GM23338 (cell line): Measurements from ENCODE around the gene AGO4. TPM values are rescaled to one million over a fixed set of nuclear protein-coding genes. Genes with fewer than 3 reads are reported as not detected.

Experiments
- ATAC-seq: fragments of 200-7000 bp; cut with Tn5 transposase; 3 replicates; pipeline ENCODE4 v1.9.1; 2020
- DNase-seq: peaks from one replicate; pipeline ENCODE4 v3.0.0-alpha.2; 2015; ENCODE audit warnings: low spot score
- H2AFZ ChIP-seq: fragments of 200-600 bp; sonication (generic); 2 replicates; pipeline ENCODE4 v1.8.0; 2016; ENCODE audit warnings: antibody characterized with exemption, mild to moderate bottlenecking, moderate library complexity
- H3F3A ChIP-seq: fragments of 200-600 bp; sonication (generic); replicated peaks from 2 replicates; pipeline ENCODE4 v1.8.0; 2017; ENCODE audit warnings: antibody characterized with exemption, mixed run types, low read depth
- H3K27ac ChIP-seq: fragments of 200-600 bp; sonication (generic); 2 replicates; pipeline ENCODE4 v1.6.1; 2016; ENCODE audit warnings: low read depth
- H3K27me3 ChIP-seq: fragments of 200-600 bp; sonication (generic); 2 replicates; pipeline ENCODE4 v1.8.0; 2016; ENCODE audit warnings: mild to moderate bottlenecking, mixed run types, moderate library complexity; ENCODE audit not compliant: insufficient read depth
- H3K36me3 ChIP-seq: fragments of 200-600 bp; sonication (generic); 2 replicates; pipeline ENCODE4 v1.8.0; 2016; ENCODE audit warnings: mild to moderate bottlenecking; ENCODE audit not compliant: insufficient read depth
- H3K4me1 ChIP-seq: fragments of 200-600 bp; sonication (generic); 2 replicates; pipeline ENCODE4 v1.8.0; 2016; ENCODE audit warnings: mild to moderate bottlenecking, moderate library complexity; ENCODE audit not compliant: insufficient read depth
- H3K4me2 ChIP-seq: fragments of 200-600 bp; sonication (generic); 2 replicates; pipeline ENCODE4 v1.7.1; 2017; ENCODE audit warnings: mixed run types
- H3K4me3 ChIP-seq: fragments of 200-600 bp; sonication (generic); 2 replicates; pipeline ENCODE4 v1.6.1; 2016; ENCODE audit warnings: mixed run types
- H3K79me2 ChIP-seq: fragments of 200-600 bp; sonication (generic); replicated peaks from 2 replicates; pipeline ENCODE4 v1.8.0; 2017; ENCODE audit warnings: mild to moderate bottlenecking; ENCODE audit not compliant: insufficient read depth
- H3K9me2 ChIP-seq: fragments of 200-600 bp; sonication (generic); 2 replicates; pipeline ENCODE4 v1.8.0; 2017; ENCODE audit not compliant: insufficient read depth
- H4K20me1 ChIP-seq: fragments of 200-600 bp; sonication (generic); replicated peaks from 2 replicates; pipeline ENCODE4 v1.8.0; 2017; ENCODE audit warnings: mild to moderate bottlenecking; ENCODE audit not compliant: insufficient read depth
- H3K27ac Mint-ChIP-seq: 2 replicates; pipeline ENCODE4 v1.8.0; 2020; ENCODE audit warnings: inconsistent platforms, mild to moderate bottlenecking, moderate library complexity, mixed read lengths
- H3K27me3 Mint-ChIP-seq: 3 replicates; pipeline ENCODE4 v1.8.0; 2022; ENCODE audit warnings: low read depth, mild to moderate bottlenecking, moderate library complexity, mixed read lengths, inconsistent platforms; ENCODE audit not compliant: insufficient read depth, poor library complexity
- H3K36me3 Mint-ChIP-seq: 3 replicates; pipeline ENCODE4 v1.8.0; 2021; ENCODE audit warnings: low read depth, mild to moderate bottlenecking, inconsistent platforms, moderate library complexity, mixed read lengths
- H3K4me1 Mint-ChIP-seq: 3 replicates; pipeline ENCODE4 v1.8.0; 2020; ENCODE audit warnings: mild to moderate bottlenecking, inconsistent platforms, mixed read lengths
- H3K4me3 Mint-ChIP-seq: 3 replicates; pipeline ENCODE4 v1.8.0; 2021; ENCODE audit warnings: moderate library complexity, mild to moderate bottlenecking, inconsistent platforms, mixed read lengths
- H3K9me3 Mint-ChIP-seq: 3 replicates; pipeline ENCODE4 v1.8.0; 2020; ENCODE audit warnings: moderate library complexity, mild to moderate bottlenecking, inconsistent platforms, mixed read lengths
- REST ChIP-seq: IDR thresholded peaks from one replicate; pipeline ENCODE4 v1.6.1; 2018; ENCODE audit warnings: antibody characterized with exemption; ENCODE audit not compliant: unreplicated experiment
- STAT1 ChIP-seq: IDR thresholded peaks from one replicate; pipeline ENCODE4 v1.6.1; 2016; ENCODE audit warnings: antibody characterized with exemption; ENCODE audit not compliant: unreplicated experiment
- ZNF462 ChIP-seq: fragments of 250-450 bp; sonication (Bioruptor Pico); IDR thresholded peaks from 2 replicates; pipeline ENCODE4 v1.5.0; 2020; ENCODE audit warnings: mild to moderate bottlenecking, moderate library complexity
- polyA plus RNA-seq: library from polyadenylated mRNA; unstranded; fragments of >200 nt; fragmentation: Nextera tagmentation; extraction: Ambion mirVana; gene quantifications from 2 replicates; pipeline ENCODE4 v1.2.1, GENCODE V29; 2016
- total RNA-seq: library from RNA; depleted of rRNA; stranded (reverse); fragments of >200 nt; shearing (Covaris generic); gene quantifications from 2 replicates; pipeline ENCODE4 v1.2.3, GENCODE V29; 2014

Gene AGO4
- total and polyA plus RNA-seq, 2 experiments from 2014 or later, result 1.7 to 9.7 TPM

GRCh38 chr1:35876988-35877387, 69.2 kb downstream of the AGO4 start (continued):
- TF ChIP-seq ZNF462 (CRISPR knock-in tag), result no peak

GRCh38 chr1:35881850-35882273, 74.0 kb downstream of the AGO4 start:
- Histone ChIP-seq H3K9me2 (no peaks in the 10 kb centered on the region), H2AFZ (no peak overlapping the region), H3K4me1 (peaks cover 25% of the 10 kb centered on the region), H3K27me3 (no peaks in the 10 kb centered on the region), H3K27ac (no peak overlapping the region), H3K4me3 (no peak overlapping the region), H3F3A (peaks cover 16% of the 10 kb centered on the region; the same call in 1 of the 2 replicates), H4K20me1 (peaks cover 18% of the 10 kb centered on the region; the same call in 1 of the 2 replicates), H3K4me2 (no peak overlapping the region), H3K79me2 (peaks cover 31% of the 10 kb centered on the region), H3K36me3 (no peaks in the 10 kb centered on the region)
- Mint-ChIP-seq H3K27ac (no peak overlapping the region), H3K4me1 (peaks cover 40% of the 10 kb centered on the region), H3K36me3 (no peaks in the 10 kb centered on the region; the same call in 2 of the 3 replicates), H3K27me3 (peaks cover 13% of the 10 kb centered on the region), H3K9me3 (no peaks in the 10 kb centered on the region), H3K4me3 (peak overlapping the region; percentile 64; the same call in 1 of the 3 replicates)
- ATAC-seq (no peak), DNase-seq (no peak)
- TF ChIP-seq REST, result peak; percentile 50
- TF ChIP-seq STAT1, result no peak
